Muscle of leg (tissue), 11 donors: Measurements from ENCODE around the gene ARHGAP24. TPM values are rescaled to one million over a fixed set of nuclear protein-coding genes. Genes with fewer than 3 reads are reported as not detected.

Experiments used
- DNase-seq: peaks from one replicate; pipeline ENCODE4 v3.0.0; 2013
- H3K27ac ChIP-seq: one replicate; pipeline ENCODE4 v1.5.1; 2013; ENCODE audit warnings: mild to moderate bottlenecking, low read length, control low read depth
- H3K27me3 ChIP-seq: one replicate; pipeline ENCODE4 v1.6.1; 2013; ENCODE audit warnings: low read length; ENCODE audit not compliant: control insufficient read depth, insufficient read depth
- H3K36me3 ChIP-seq: one replicate; pipeline ENCODE4 v1.6.1; 2013; ENCODE audit warnings: low read length; ENCODE audit not compliant: control insufficient read depth, insufficient read depth
- H3K4me1 ChIP-seq: one replicate; pipeline ENCODE4 v1.6.1; 2013; ENCODE audit warnings: low read length; ENCODE audit not compliant: control insufficient read depth, insufficient read depth
- H3K4me3 ChIP-seq: one replicate; pipeline ENCODE4 v1.5.1; 2013; ENCODE audit warnings: low read length, control low read depth
- H3K9me3 ChIP-seq: replicated peaks from 2 replicates; pipeline ENCODE4 v1.6.1; 2013; ENCODE audit warnings: low read depth, low read length; ENCODE audit not compliant: control insufficient read depth
- WGBS: methylation state at CpG from one replicate; pipeline ENCODE4 v1.1.5; 2013; ENCODE audit warnings: missing lambda C conversion rate; ENCODE audit not compliant: insufficient coverage; 5-methylcytosine and 5-hydroxymethylcytosine counted together
- polyA plus RNA-seq, 8 donors: library from polyadenylated mRNA; unstranded; fragments of 120-200 nt; gene quantifications; one replicate each; pipeline versions ENCODE4 v1.2.1 to v1.2.3, GENCODE V29; 2013; ENCODE audit warnings: inconsistent platforms in 1 of 8, low replicate concordance in 1 of 8; ENCODE audit not compliant: insufficient read length in 8 of 8, insufficient read depth in 1 of 8
- total RNA-seq: library from RNA; stranded (reverse); fragments of 120-200 nt; gene quantifications from one replicate; pipeline ENCODE4 v1.2.4, GENCODE V29; 2013

Gene ARHGAP24
- total and polyA plus RNA-seq, 9 donors: 39.8 to 66.1 (median 48.9) TPM

- H3K36me3 ChIP-seq: no peaks in the 10 kb centered on the region
- H3K9me3 ChIP-seq: no peaks in the 10 kb centered on the region
- peaks cover 14% of the 10 kb centered on the region for H3K4me1 ChIP-seq
- no peak overlapping the region for H3K4me3 ChIP-seq
- no peak overlapping the region for H3K27ac ChIP-seq
- no CpG with 5 or more reads among the region's 2 CpGs for WGBS
- no peaks in the 10 kb centered on the region for H3K27me3 ChIP-seq
- no peak for DNase-seq
Measured at GRCh38 chr4:86034616-86035015, 559.7 kb downstream of the ARHGAP24 start.

GRCh38 chr4:86035688-86036087 lies 560.7 kb downstream of the ARHGAP24 start:
- Histone ChIP-seq H3K36me3 (no peaks in the 10 kb centered on the region), H3K4me3 (no peak overlapping the region), H3K27me3 (no peaks in the 10 kb centered on the region), H3K9me3 (no peaks in the 10 kb centered on the region), H3K27ac (no peak overlapping the region), H3K4me1 (peaks cover 14% of the 10 kb centered on the region)
- DNase-seq: no peak
- WGBS: 100% methylated on average over 1 of the region's 1 CpG

- no peaks in the 10 kb centered on the region for H3K9me3 ChIP-seq
- no peaks in the 10 kb centered on the region for H3K36me3 ChIP-seq
- DNase-seq: peak; percentile 32
- no peak overlapping the region for H3K27ac ChIP-seq
- H3K27me3 ChIP-seq: no peaks in the 10 kb centered on the region
- H3K4me1 ChIP-seq: peaks cover 14% of the 10 kb centered on the region
- no peak overlapping the region for H3K4me3 ChIP-seq
- no CpG with 5 or more reads among the region's 4 CpGs for WGBS
Measured at GRCh38 chr4:86036736-86037135, 561.8 kb downstream of the ARHGAP24 start.

GRCh38 chr4:86038037-86038436 lies 563.1 kb downstream of the ARHGAP24 start:
- no CpG with 5 or more reads among the region's 1 CpG for WGBS
- H3K9me3 ChIP-seq: no peaks in the 10 kb centered on the region
- no peak for DNase-seq

GRCh38 chr4:86043755-86044592 lies 569.0 kb downstream of the ARHGAP24 start:
- Histone ChIP-seq H3K27me3 (no peaks in the 10 kb centered on the region), H3K9me3 (no peaks in the 10 kb centered on the region), H3K27ac (no peak overlapping the region), H3K36me3 (no peaks in the 10 kb centered on the region), H3K4me3 (no peak overlapping the region), H3K4me1 (no peaks in the 10 kb centered on the region)
- WGBS: no CpG with 5 or more reads among the region's 8 CpGs
- peak; percentile 87 for DNase-seq

More at GRCh38 chr4:86038037-86038436, 563.1 kb downstream of the ARHGAP24 start:
- no peak overlapping the region for H3K4me3 ChIP-seq
- no peaks in the 10 kb centered on the region for H3K36me3 ChIP-seq
- no peak overlapping the region for H3K27ac ChIP-seq
- H3K4me1 ChIP-seq: peaks cover 6% of the 10 kb centered on the region
- no peaks in the 10 kb centered on the region for H3K27me3 ChIP-seq

- DNase-seq: no peak
- Histone ChIP-seq H3K27me3 (no peaks in the 10 kb centered on the region), H3K9me3 (no peaks in the 10 kb centered on the region), H3K27ac (no peak overlapping the region), H3K36me3 (no peaks in the 10 kb centered on the region), H3K4me1 (no peaks in the 10 kb centered on the region), H3K4me3 (no peak overlapping the region)
- WGBS: 58% methylated on average over 2 of the region's 3 CpGs
Measured at GRCh38 chr4:86044593-86044985, 569.6 kb downstream of the ARHGAP24 start.

GRCh38 chr4:86048426-86048825 lies 573.5 kb downstream of the ARHGAP24 start:
- Histone ChIP-seq H3K27me3 (no peaks in the 10 kb centered on the region), H3K36me3 (no peaks in the 10 kb centered on the region), H3K9me3 (no peaks in the 10 kb centered on the region), H3K4me3 (no peak overlapping the region), H3K4me1 (no peaks in the 10 kb centered on the region), H3K27ac (no peak overlapping the region)
- no peak for DNase-seq
- no CpG with 5 or more reads among the region's 1 CpG for WGBS

GRCh38 chr4:86050496-86050895 lies 575.5 kb downstream of the ARHGAP24 start:
- Histone ChIP-seq H3K9me3 (no peaks in the 10 kb centered on the region), H3K4me3 (no peak overlapping the region)
- WGBS: no CpG with 5 or more reads among the region's 1 CpG

More at GRCh38 chr4:86050496-86050895, 575.5 kb downstream of the ARHGAP24 start:
- no peaks in the 10 kb centered on the region for H3K36me3 ChIP-seq
- no peaks in the 10 kb centered on the region for H3K4me1 ChIP-seq
- H3K27ac ChIP-seq: no peak overlapping the region
- no peaks in the 10 kb centered on the region for H3K27me3 ChIP-seq
- no peak for DNase-seq
